Nephron (organoid): ENCODE measurements around the gene SLC2A13.

Experiments
- H3K27ac Mint-ChIP-seq, 3 experiments: 2 replicates each; pipeline ENCODE4 v1.8.0; 2020; ENCODE audit warnings: mixed read lengths in 3 of 3, mild to moderate bottlenecking in 2 of 3, moderate library complexity in 1 of 3
- H3K27me3 Mint-ChIP-seq: 2 replicates; pipeline ENCODE4 v1.8.0; 2021; ENCODE audit warnings: low read depth, mild to moderate bottlenecking, moderate library complexity, mixed read lengths
- H3K36me3 Mint-ChIP-seq: 2 replicates; pipeline ENCODE4 v1.8.0; 2020; ENCODE audit warnings: low read depth, mixed read lengths
- H3K4me1 Mint-ChIP-seq: 2 replicates; pipeline ENCODE4 v1.8.0; 2020; ENCODE audit warnings: mixed read lengths
- H3K4me3 Mint-ChIP-seq, 3 experiments: 2 replicates each; pipeline ENCODE4 v1.8.0; 2020; ENCODE audit warnings: mild to moderate bottlenecking in 3 of 3, mixed read lengths in 3 of 3, moderate library complexity in 2 of 3
- H3K9me3 Mint-ChIP-seq: 2 replicates; pipeline ENCODE4 v1.8.0; 2020; ENCODE audit warnings: mixed read lengths
- CTCF ChIP-seq, 3 experiments: fragments of 200-600 bp; sonication (generic); IDR thresholded peaks; one replicate each; pipeline ENCODE4 v1.5.0; 2021; ENCODE audit warnings: antibody characterized with exemption in 3 of 3; ENCODE audit not compliant: unreplicated experiment in 3 of 3

Gene SLC2A13

DNA sequence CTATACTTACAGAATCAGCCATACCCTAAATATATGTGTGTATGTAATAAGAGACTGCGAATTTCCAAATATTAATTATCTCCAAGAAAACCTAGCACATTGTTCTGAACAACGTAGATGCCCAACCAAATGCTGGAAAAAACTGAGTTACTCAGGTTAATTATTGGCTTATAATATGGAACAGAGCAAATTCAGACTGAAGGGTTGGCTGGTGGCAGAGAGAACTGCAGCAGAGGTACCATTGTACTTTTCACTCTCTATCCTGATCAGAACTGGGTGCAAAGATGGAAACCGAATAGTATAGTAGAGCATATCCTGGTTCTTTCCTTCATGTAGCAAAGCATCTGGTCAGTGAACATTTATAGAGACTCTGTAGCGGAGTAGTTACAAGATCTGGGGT lies 185.7 kb downstream of the SLC2A13 start:
- no peaks in the 10 kb centered on the region for H3K4me1 Mint-ChIP-seq
- no peaks in the 10 kb centered on the region for H3K27me3 Mint-ChIP-seq
- no peak for TF ChIP-seq CTCF (IDR thresholded peaks at IDR 0.05; ENCODE audit: unreplicated experiment in 3 of 3)
- peak overlapping the region in 2 of 3 experiments; percentile 2 to 59 for H3K27ac Mint-ChIP-seq
- no peak overlapping the region for H3K4me3 Mint-ChIP-seq
- no peaks in the 10 kb centered on the region for H3K36me3 Mint-ChIP-seq
- H3K9me3 Mint-ChIP-seq, result no peaks in the 10 kb centered on the region

- Mint-ChIP-seq H3K4me1 (no peaks in the 10 kb centered on the region), H3K27ac (peak overlapping the region in 2 of 3 experiments; percentile 2 to 59), H3K36me3 (no peaks in the 10 kb centered on the region)
These were observed 186.1 kb downstream of the SLC2A13 start for GRCh38 chr12:39919790-39920189.

GRCh38 chr12:39915249-39915648 lies 190.6 kb downstream of the SLC2A13 start:
- Mint-ChIP-seq H3K27me3 (no peaks in the 10 kb centered on the region), H3K9me3 (no peaks in the 10 kb centered on the region), H3K36me3 (no peaks in the 10 kb centered on the region), H3K27ac (no peak overlapping the region), H3K4me1 (no peaks in the 10 kb centered on the region), H3K4me3 (no peak overlapping the region)
- no peak for TF ChIP-seq CTCF (IDR thresholded peaks at IDR 0.05; ENCODE audit: unreplicated experiment in 3 of 3)

More at GRCh38 chr12:39919790-39920189, 186.1 kb downstream of the SLC2A13 start:
- Mint-ChIP-seq H3K27me3 (no peaks in the 10 kb centered on the region), H3K4me3 (no peak overlapping the region), H3K9me3 (no peaks in the 10 kb centered on the region)
- no peak for TF ChIP-seq CTCF (IDR thresholded peaks at IDR 0.05; ENCODE audit: unreplicated experiment in 3 of 3)

DNA sequence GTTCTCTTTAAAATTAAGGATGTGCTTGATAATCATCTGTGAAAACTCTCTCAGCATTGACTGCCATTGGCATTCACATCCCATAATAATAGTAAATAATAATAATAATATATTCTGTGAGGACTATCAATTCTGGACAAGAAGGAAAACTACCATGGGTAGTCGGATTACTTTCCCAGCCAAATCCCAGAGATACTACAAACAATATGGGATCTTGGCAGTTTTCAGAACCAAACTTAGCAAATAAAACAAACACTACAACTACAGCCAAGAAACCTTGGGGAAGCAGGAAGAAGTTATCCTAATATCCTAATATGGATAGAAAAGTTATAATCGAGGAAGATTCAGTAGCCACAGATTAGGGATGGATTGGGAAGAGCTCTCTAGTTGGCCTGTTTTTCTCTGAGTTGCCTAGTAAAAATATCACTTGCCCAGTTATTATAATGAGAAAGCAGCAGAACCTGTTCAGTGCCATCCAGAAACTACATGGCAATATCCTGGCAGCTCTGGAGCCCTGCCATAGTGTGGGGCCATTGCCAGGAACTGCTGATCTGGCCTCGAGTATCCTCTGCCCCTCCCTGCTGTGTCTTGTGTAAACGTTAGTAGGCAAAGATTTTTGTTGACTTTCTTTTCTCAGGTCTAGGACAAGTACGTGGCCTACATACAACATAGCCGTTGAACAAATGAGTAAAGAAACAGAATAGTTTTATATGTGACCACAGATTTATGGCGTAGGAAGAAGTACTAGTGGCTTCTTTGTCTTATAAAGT lies 193.5 kb downstream of the SLC2A13 start:
- no peaks in the 10 kb centered on the region for H3K4me1 Mint-ChIP-seq

GRCh38 chr12:39906237-39906636 lies 199.6 kb downstream of the SLC2A13 start:
- H3K27ac Mint-ChIP-seq, result no peak overlapping the region
- no peaks in the 10 kb centered on the region for H3K4me1 Mint-ChIP-seq
- TF ChIP-seq CTCF (IDR thresholded peaks at IDR 0.05; ENCODE audit: unreplicated experiment in 3 of 3), result no peak
- no peaks in the 10 kb centered on the region for H3K9me3 Mint-ChIP-seq
- no peaks in the 10 kb centered on the region for H3K27me3 Mint-ChIP-seq
- H3K4me3 Mint-ChIP-seq, result no peak overlapping the region
- no peaks in the 10 kb centered on the region for H3K36me3 Mint-ChIP-seq

More for the DNA sequence above, 193.5 kb downstream of the SLC2A13 start:
- no peak for TF ChIP-seq CTCF (IDR thresholded peaks at IDR 0.05; ENCODE audit: unreplicated experiment in 3 of 3)
- Mint-ChIP-seq H3K27me3 (no peaks in the 10 kb centered on the region), H3K4me3 (no peak overlapping the region), H3K36me3 (no peaks in the 10 kb centered on the region), H3K27ac (no peak overlapping the region), H3K9me3 (no peaks in the 10 kb centered on the region)

DNA sequence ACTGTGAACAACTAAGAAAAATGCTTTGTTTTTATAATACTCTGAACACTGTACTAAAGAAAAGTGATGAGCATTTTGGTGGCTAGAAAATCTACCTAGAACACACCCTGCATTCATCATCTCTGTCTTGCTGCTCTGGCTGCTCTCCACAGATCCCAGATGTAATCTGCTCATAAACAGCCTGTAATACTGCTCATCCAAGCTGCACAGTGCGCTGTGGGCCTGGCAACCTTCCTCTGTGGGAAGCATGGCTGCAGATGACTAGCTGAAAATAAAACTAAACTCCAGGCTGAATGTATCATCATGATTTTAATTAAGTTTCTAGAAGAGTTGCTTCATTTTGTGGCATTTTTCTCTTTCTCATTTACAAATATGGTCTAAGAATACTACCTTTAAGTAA lies 200.7 kb downstream of the SLC2A13 start:
- TF ChIP-seq CTCF (IDR thresholded peaks at IDR 0.05; ENCODE audit: unreplicated experiment in 3 of 3), result no peak
- H3K4me1 Mint-ChIP-seq, result no peaks in the 10 kb centered on the region
- no peaks in the 10 kb centered on the region for H3K27me3 Mint-ChIP-seq
- H3K4me3 Mint-ChIP-seq, result no peak overlapping the region
- peaks cover 2% of the 10 kb centered on the region for H3K9me3 Mint-ChIP-seq
- no peaks in the 10 kb centered on the region for H3K36me3 Mint-ChIP-seq
- no peak overlapping the region for H3K27ac Mint-ChIP-seq
